Spleen (tissue), 11 donors: ENCODE results near the gene SACM1L. TPM values are rescaled to one million over a fixed set of nuclear protein-coding genes. Genes with fewer than 3 reads are reported as not detected.

Source experiments
- DNase-seq: peaks from one replicate; pipeline ENCODE4 v3.0.0-alpha.2; 2020
- H3K27ac ChIP-seq, 8 donors: fragments of 200-600 bp; sonication (generic) in 7 of 8; 1 replicate in 4 of 8; 2 replicates in 4 of 8; pipeline versions ENCODE4 v1.5.0 to v1.8.0; 2016 to 2021; ENCODE audit warnings: inconsistent platforms in 4 of 8, mild to moderate bottlenecking in 4 of 8, moderate library complexity in 1 of 8
- H3K27me3 ChIP-seq, 7 donors: fragments of 200-600 bp; sonication (generic) in 6 of 7; replicated peaks in 1 of 7; 1 replicate in 4 of 7; 2 replicates in 3 of 7; pipeline versions ENCODE4 v1.5.0 to v1.8.0; 2016 to 2021; ENCODE audit warnings: inconsistent platforms in 3 of 7, mild to moderate bottlenecking in 1 of 7
- H3K36me3 ChIP-seq, 6 donors: fragments of 200-600 bp; sonication (generic) in 5 of 6; 1 replicate in 4 of 6; 2 replicates in 2 of 6; pipeline versions ENCODE4 v1.5.0 to v1.8.0; 2016 to 2021; ENCODE audit warnings: inconsistent platforms in 2 of 6
- H3K4me1 ChIP-seq, 6 donors: fragments of 200-600 bp; sonication (generic) in 5 of 6; 1 replicate in 3 of 6; 2 replicates in 3 of 6; pipeline versions ENCODE4 v1.5.0 to v1.8.0; 2016 to 2021; ENCODE audit warnings: inconsistent platforms in 3 of 6
- H3K4me3 ChIP-seq, 8 donors: fragments of 200-600 bp; sonication (generic) in 7 of 8; 1 replicate in 4 of 8; 2 replicates in 4 of 8; pipeline versions ENCODE4 v1.5.0 to v1.8.0; 2016 to 2021; ENCODE audit warnings: inconsistent platforms in 4 of 8, mild to moderate bottlenecking in 4 of 8, moderate library complexity in 2 of 8
- H3K9me3 ChIP-seq, 8 donors: fragments of 200-600 bp; sonication (generic) in 7 of 8; 1 replicate in 4 of 8; 2 replicates in 4 of 8; pipeline versions ENCODE4 v1.5.0 to v1.8.0; 2016 to 2021; ENCODE audit warnings: inconsistent platforms in 4 of 8
- CTCF ChIP-seq, 11 experiments: fragments of 200-600 bp in 7 of 11; fragments of 450-650 bp in 4 of 11; sonication (generic) in 4 of 11; IDR thresholded peaks in 8 of 11; conservative IDR thresholded peaks in 3 of 11; 1 replicate in 7 of 11; 2 replicates in 4 of 11; pipeline versions ENCODE4 v1.4.0 to v1.8.0; 2016 to 2021; ENCODE audit warnings: antibody characterized with exemption in 11 of 11, inconsistent platforms in 4 of 11, mild to moderate bottlenecking in 1 of 11
- POLR2A ChIP-seq, 3 donors: fragments of 450-650 bp; IDR thresholded peaks; one replicate each; pipeline ENCODE4 v1.5.1; 2017; ENCODE audit warnings: antibody characterized with exemption in 3 of 3, mild to moderate bottlenecking in 1 of 3
- POLR2AphosphoS5 ChIP-seq, 3 donors: sonication (generic); formaldehyde crosslinking; IDR thresholded peaks; one replicate each; pipeline ENCODE4 v1.5.1; 2017; ENCODE audit warnings: antibody characterized with exemption in 3 of 3
- WGBS, 5 donors: extraction: QIAGEN DNeasy Blood & Tissue Kit in 3 of 5; methylation state at CpG; one replicate each; pipeline versions ENCODE4 v1.1.5 to v1.1.7; 2013 to 2018; 5-methylcytosine and 5-hydroxymethylcytosine counted together
- intact Hi-C: fragments of 100-400 bp; cut with DNase I; formaldehyde crosslinking; loops from one replicate; pipeline ENCODE4 v1.15.0; 2023; ENCODE audit warnings: low total_unique reads
- polyA plus RNA-seq, 3 donors: library from polyadenylated mRNA; stranded (reverse); fragments of 200-250 nt; gene quantifications; one replicate each; pipeline ENCODE4 v1.2.1, GENCODE V29; 2013
- total RNA-seq, 7 donors: library from RNA; depleted of rRNA in 3 of 7; stranded (reverse); fragments of >200 nt in 3 of 7; fragmentation: NEBNext Ultra II Directional in 4 of 7; extraction: Animal tissue kit (Norgen Biotek cat#: 25700) in 4 of 7; gene quantifications; one replicate each; pipeline versions ENCODE4 v1.1.0 to v1.2.1, GENCODE V29; 2016 to 2021
- donor health status: healthy with polysubstance abuse.
- donor health status: DM: no; HTN: no; CAD: no; lungs with moderate emphysema.
- donor health status: DM: no; HTN: no; CAD: no.
- donor health status: Bipolar disorder and iron deficiency.
- donor health status: healthy.
- donor health status: DM: no; HTN: no; CAD: no.
- donor health status: DM: yes; HTN: yes; CAD: no.

Gene SACM1L
- total and polyA plus RNA-seq, 10 donors, result 21.0 to 93.7 (median 57.2) TPM

- intact Hi-C loops, result no loop called here
- 90 to 94% (median 94%) methylated on average over 7 of the region's 7 CpGs for WGBS, 5 donors
- no peak for DNase-seq
- no peaks in the 10 kb centered on the region for H3K27me3 ChIP-seq
- no peaks in the 10 kb centered on the region for H3K9me3 ChIP-seq
- no peak overlapping the region for H3K27ac ChIP-seq
- H3K36me3 ChIP-seq, result peaks cover 0 to 100% (median 65%) of the 10 kb centered on the region in 6 donors
- TF ChIP-seq POLR2A (IDR thresholded peaks at IDR 0.05) (no peak), CTCF (IDR thresholded peaks at IDR 0.05 in 8 of 11, conservative IDR thresholded peaks at IDR 0.05 in 3 of 11) (no peak), POLR2AphosphoS5 (IDR thresholded peaks at IDR 0.05) (no peak)
- no peak overlapping the region for H3K4me3 ChIP-seq
- no peaks in the 10 kb centered on the region for H3K4me1 ChIP-seq
These were observed 23.4 kb downstream of the SACM1L start for GRCh38 chr3:45712434-45713110.

- Histone ChIP-seq H3K9me3 (no peaks in the 10 kb centered on the region), H3K27me3 (no peaks in the 10 kb centered on the region), H3K27ac (no peak overlapping the region), H3K36me3 (peaks cover 0 to 98% (median 47%) of the 10 kb centered on the region in 6 donors), H3K4me3 (no peak overlapping the region), H3K4me1 (peaks cover 0 to 4% (median 0%) of the 10 kb centered on the region in 6 donors)
- WGBS, 5 donors, result 71 to 99% (median 90%) methylated on average over 2 of the region's 2 CpGs
- no peak for DNase-seq
- intact Hi-C loops, result no loop called here
- no peak for TF ChIP-seq CTCF (IDR thresholded peaks at IDR 0.05 in 8 of 11, conservative IDR thresholded peaks at IDR 0.05 in 3 of 11)
- no peak for TF ChIP-seq POLR2A (IDR thresholded peaks at IDR 0.05)
- no peak for TF ChIP-seq POLR2AphosphoS5 (IDR thresholded peaks at IDR 0.05)
These were observed 26.7 kb downstream of the SACM1L start for GRCh38 chr3:45715945-45716344.

GRCh38 chr3:45716790-45717336, 27.7 kb downstream of the SACM1L start:
- Histone ChIP-seq H3K4me1 (peaks cover 0 to 4% (median 0%) of the 10 kb centered on the region in 6 donors), H3K27me3 (no peaks in the 10 kb centered on the region), H3K27ac (no peak overlapping the region), H3K4me3 (no peak overlapping the region), H3K9me3 (no peaks in the 10 kb centered on the region), H3K36me3 (peaks cover 0 to 98% (median 43%) of the 10 kb centered on the region in 6 donors)
- DNase-seq, result no peak
- WGBS, 5 donors, result 87 to 94% (median 91%) methylated on average over 3 of the region's 3 CpGs
- intact Hi-C loops, result no loop called here
- TF ChIP-seq POLR2A (IDR thresholded peaks at IDR 0.05), result no peak
- no peak for TF ChIP-seq CTCF (IDR thresholded peaks at IDR 0.05 in 8 of 11, conservative IDR thresholded peaks at IDR 0.05 in 3 of 11)
- no peak for TF ChIP-seq POLR2AphosphoS5 (IDR thresholded peaks at IDR 0.05)

GRCh38 chr3:45719655-45720487, 30.7 kb downstream of the SACM1L start:
- Histone ChIP-seq H3K4me3 (no peak overlapping the region), H3K27ac (no peak overlapping the region), H3K27me3 (no peaks in the 10 kb centered on the region), H3K4me1 (peaks cover 0 to 10% (median 2%) of the 10 kb centered on the region in 6 donors), H3K9me3 (no peaks in the 10 kb centered on the region), H3K36me3 (peaks cover 0 to 98% (median 46%) of the 10 kb centered on the region in 6 donors)
- TF ChIP-seq POLR2AphosphoS5 (IDR thresholded peaks at IDR 0.05) (no peak), POLR2A (IDR thresholded peaks at IDR 0.05) (no peak), CTCF (IDR thresholded peaks at IDR 0.05 in 8 of 11, conservative IDR thresholded peaks at IDR 0.05 in 3 of 11) (no peak)
- no peak for DNase-seq
- 93 to 97% (median 95%) methylated on average over 3 of the region's 3 CpGs for WGBS, 5 donors
- intact Hi-C loops, result no loop called here
